Islet of Langerhans (tissue), 1 donor: ENCODE data around the gene PLXDC1.
"Not testable (repeated sequence)": the region's sequence is repeated elsewhere in the genome, so short reads cannot be mapped to it uniquely, and the experiment has no call there.

Experiments used
- FAIRE-seq: peaks from one replicate; lab custom pipeline; 2011; peaks lifted over from hg19 to GRCh38; lab: Jason Lieb, UNC

PLXDC1 gene

GRCh38 chr17:39058524-39058923 lies 92.9 kb downstream of the PLXDC1 start:
- no peak for FAIRE-seq

- no peak for FAIRE-seq
Observed at GRCh38 chr17:39057701-39058206, 93.7 kb downstream of the PLXDC1 start.

GRCh38 chr17:39054111-39054645 lies 97.3 kb downstream of the PLXDC1 start:
- no peak for FAIRE-seq

GRCh38 chr17:39052423-39052822 lies 99.0 kb downstream of the PLXDC1 start:
- not testable (repeated sequence) for FAIRE-seq

GRCh38 chr17:39051001-39051585 lies 100.3 kb downstream of the PLXDC1 start:
- no peak for FAIRE-seq

GRCh38 chr17:39045948-39046679 lies 105.3 kb downstream of the PLXDC1 start:
- FAIRE-seq, result no peak

GRCh38 chr17:39036009-39036408 lies 115.4 kb downstream of the PLXDC1 start:
- no peak for FAIRE-seq

GRCh38 chr17:39035578-39035977 lies 115.9 kb downstream of the PLXDC1 start:
- not testable (repeated sequence) for FAIRE-seq

- FAIRE-seq, result no peak
Observed at GRCh38 chr17:39028690-39029089, 122.7 kb downstream of the PLXDC1 start.

- FAIRE-seq, result no peak
Observed at GRCh38 chr17:39027455-39028035, 123.9 kb downstream of the PLXDC1 start.

GRCh38 chr17:39026980-39027451 lies 124.4 kb downstream of the PLXDC1 start:
- no peak for FAIRE-seq

- FAIRE-seq, result not testable (repeated sequence)
Observed at GRCh38 chr17:39026346-39026745, 125.1 kb downstream of the PLXDC1 start.

GRCh38 chr17:39022924-39023323 lies 128.5 kb downstream of the PLXDC1 start:
- FAIRE-seq, result no peak

GRCh38 chr17:39020037-39020436 lies 131.4 kb downstream of the PLXDC1 start:
- not testable (repeated sequence) for FAIRE-seq

- no peak for FAIRE-seq
Observed at GRCh38 chr17:39018267-39019134, 132.9 kb downstream of the PLXDC1 start.

- FAIRE-seq, result no peak
Observed at GRCh38 chr17:39016193-39017153, 135.0 kb downstream of the PLXDC1 start.

- FAIRE-seq, result no peak
Observed at GRCh38 chr17:39015546-39015935, 135.9 kb downstream of the PLXDC1 start.

GRCh38 chr17:39014795-39015545 lies 136.5 kb downstream of the PLXDC1 start:
- FAIRE-seq, result no peak

- FAIRE-seq, result no peak
Observed at GRCh38 chr17:39014044-39014794, 137.2 kb downstream of the PLXDC1 start.
